ENCODE results near the gene JAK2.

JAK2 gene

DNA sequence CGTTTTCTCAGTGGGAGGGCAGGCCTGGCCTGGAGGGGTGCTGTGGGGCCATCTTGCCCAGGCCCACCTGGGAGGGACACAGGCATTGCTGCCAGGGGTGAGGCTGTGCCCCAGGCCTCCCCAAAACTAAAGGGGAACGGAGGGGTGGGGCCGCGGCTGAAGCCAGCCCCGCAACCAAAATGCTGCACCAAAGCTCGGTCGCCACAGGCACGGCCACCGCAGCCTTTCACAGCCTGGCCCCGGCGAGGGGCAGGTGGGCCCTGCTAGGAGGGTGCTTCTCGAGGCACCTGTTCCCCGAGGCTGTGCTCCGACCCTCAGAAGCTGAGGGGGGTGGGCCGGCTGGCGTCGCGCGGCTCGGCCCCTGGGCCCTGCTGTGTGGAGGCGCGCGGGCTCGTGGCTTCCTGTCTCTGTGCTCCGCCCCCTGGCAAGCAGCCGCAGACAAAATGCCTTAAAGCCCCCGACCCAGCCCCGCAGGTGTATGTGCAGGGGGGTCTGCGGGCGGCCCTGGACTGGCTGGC is 57.6 kb downstream of the JAK2 start:
- TF ChIP-seq CTCF (IDR thresholded peaks at IDR 0.05; ENCODE audit: extremely low read depth, missing control alignments) = no peak
- DNase-seq (ENCODE audit: low spot score) = peak; percentile 42

GRCh38 chr9:5043381-5043780 is 58.3 kb downstream of the JAK2 start:
- DNase-seq (ENCODE audit: low spot score) = no peak
- no peak for TF ChIP-seq CTCF (IDR thresholded peaks at IDR 0.05; ENCODE audit: extremely low read depth, missing control alignments)

- DNase-seq (ENCODE audit: low spot score) = no peak
- no peak for TF ChIP-seq CTCF (IDR thresholded peaks at IDR 0.05; ENCODE audit: extremely low read depth, missing control alignments)
Measured at GRCh38 chr9:5044160-5044559, 59.1 kb downstream of the JAK2 start.

GRCh38 chr9:5052838-5053237 is 67.8 kb downstream of the JAK2 start:
- DNase-seq (ENCODE audit: low spot score) = no peak

GRCh38 chr9:5062631-5063030 is 77.6 kb downstream of the JAK2 start:
- TF ChIP-seq CTCF (IDR thresholded peaks at IDR 0.05; ENCODE audit: extremely low read depth, missing control alignments) = no peak
- DNase-seq (ENCODE audit: low spot score) = no peak

More at GRCh38 chr9:5052838-5053237, 67.8 kb downstream of the JAK2 start:
- no peak for TF ChIP-seq CTCF (IDR thresholded peaks at IDR 0.05; ENCODE audit: extremely low read depth, missing control alignments)

- no peak for TF ChIP-seq CTCF (IDR thresholded peaks at IDR 0.05; ENCODE audit: extremely low read depth, missing control alignments)
Measured at GRCh38 chr9:5072871-5073270, 87.8 kb downstream of the JAK2 start.

DNA sequence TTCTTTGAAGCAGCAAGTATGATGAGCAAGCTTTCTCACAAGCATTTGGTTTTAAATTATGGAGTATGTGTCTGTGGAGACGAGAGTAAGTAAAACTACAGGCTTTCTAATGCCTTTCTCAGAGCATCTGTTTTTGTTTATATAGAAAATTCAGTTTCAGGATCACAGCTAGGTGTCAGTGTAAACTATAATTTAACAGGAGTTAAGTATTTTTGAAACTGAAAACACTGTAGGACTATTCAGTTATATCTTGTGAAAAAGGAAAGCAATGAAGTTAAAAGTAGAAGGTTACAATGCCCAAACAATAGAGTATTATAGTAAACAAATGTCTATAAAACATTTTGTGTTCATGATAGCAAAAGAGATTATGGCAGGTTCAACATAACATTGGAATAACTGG is 88.6 kb downstream of the JAK2 start:
- TF ChIP-seq CTCF (IDR thresholded peaks at IDR 0.05; ENCODE audit: extremely low read depth, missing control alignments) = no peak
- no peak for DNase-seq (ENCODE audit: low spot score)

More at GRCh38 chr9:5072871-5073270, 87.8 kb downstream of the JAK2 start:
- DNase-seq (ENCODE audit: low spot score) = no peak
